Trophoblast cell (in vitro differentiated cells and primary cell): ENCODE data around the gene RFX8.

Experiments used
- DNase-seq, 2 donors: peaks; one replicate each; pipeline ENCODE4 v3.0.0-alpha.2; 2016
- H2AFZ ChIP-seq: 2 replicates; pipeline ENCODE4 v1.6.1; 2013; ENCODE audit warnings: low read length, moderate library complexity, mild to moderate bottlenecking; ENCODE audit not compliant: insufficient read depth, poor library complexity
- H2AK5ac ChIP-seq: 2 replicates; pipeline ENCODE4 v1.6.1; 2013; ENCODE audit warnings: mild to moderate bottlenecking, low read length
- H2BK120ac ChIP-seq: 2 replicates; pipeline ENCODE4 v1.6.1; 2013; ENCODE audit warnings: low read length, mild to moderate bottlenecking, moderate library complexity; ENCODE audit not compliant: insufficient read depth, poor library complexity
- H2BK12ac ChIP-seq: 2 replicates; pipeline ENCODE4 v1.6.1; 2013; ENCODE audit warnings: mild to moderate bottlenecking, low read length, moderate library complexity
- H2BK5ac ChIP-seq: 2 replicates; pipeline ENCODE4 v1.6.1; 2013; ENCODE audit warnings: low read length, low read depth, moderate library complexity, mild to moderate bottlenecking; ENCODE audit not compliant: poor library complexity
- H3K14ac ChIP-seq: 2 replicates; pipeline ENCODE4 v1.6.1; 2013; ENCODE audit warnings: mild to moderate bottlenecking, low read length
- H3K18ac ChIP-seq: 2 replicates; pipeline ENCODE4 v1.6.1; 2013; ENCODE audit warnings: mild to moderate bottlenecking, low read length
- H3K23ac ChIP-seq: 2 replicates; pipeline ENCODE4 v1.6.1; 2013; ENCODE audit warnings: low read length
- H3K27ac ChIP-seq: 2 replicates; pipeline ENCODE4 v1.5.1; 2013; ENCODE audit warnings: low read depth, mild to moderate bottlenecking, inconsistent platforms, low read length, moderate library complexity
- H3K27me3 ChIP-seq: 2 replicates; pipeline ENCODE4 v1.6.1; 2013; ENCODE audit warnings: inconsistent platforms, mild to moderate bottlenecking, low read length, moderate library complexity; ENCODE audit not compliant: insufficient read depth
- H3K36me3 ChIP-seq, 2 experiments: 1 replicate in 1 of 2; 2 replicates in 1 of 2; pipeline ENCODE4 v1.6.1; 2013; ENCODE audit warnings: low read length in 2 of 2, mild to moderate bottlenecking in 2 of 2, moderate library complexity in 1 of 2; ENCODE audit not compliant: insufficient read depth in 2 of 2, control insufficient read depth in 1 of 2
- H3K4ac ChIP-seq: 2 replicates; pipeline ENCODE4 v1.6.1; 2013; ENCODE audit warnings: low read depth, mild to moderate bottlenecking, low read length, moderate library complexity
- H3K4me1 ChIP-seq, 2 experiments: 1 replicate in 1 of 2; 2 replicates in 1 of 2; pipeline ENCODE4 v1.6.1; 2013; ENCODE audit warnings: low read length in 2 of 2, mild to moderate bottlenecking in 2 of 2, moderate library complexity in 1 of 2; ENCODE audit not compliant: insufficient read depth in 2 of 2, control insufficient read depth in 1 of 2
- H3K4me2 ChIP-seq: 2 replicates; pipeline ENCODE4 v1.6.1; 2013; ENCODE audit warnings: inconsistent platforms, mild to moderate bottlenecking, low read length, moderate library complexity
- H3K4me3 ChIP-seq: 2 replicates; pipeline ENCODE4 v1.5.1; 2013; ENCODE audit warnings: mild to moderate bottlenecking, low read depth, low read length, inconsistent platforms
- H3K79me1 ChIP-seq: one replicate; pipeline ENCODE4 v1.6.1; 2013; ENCODE audit warnings: low read length
- H3K79me2 ChIP-seq: 2 replicates; pipeline ENCODE4 v1.6.1; 2013; ENCODE audit warnings: low read length, mild to moderate bottlenecking; ENCODE audit not compliant: control insufficient read depth, insufficient read depth, poor library complexity
- H3K9ac ChIP-seq: 2 replicates; pipeline ENCODE4 v1.6.1; 2013; ENCODE audit warnings: mild to moderate bottlenecking, low read length
- H3K9me3 ChIP-seq: 2 replicates; pipeline ENCODE4 v1.6.1; 2013; ENCODE audit warnings: low read depth, mild to moderate bottlenecking, control low read depth, inconsistent platforms, low read length; ENCODE audit not compliant: insufficient read depth
- H4K12ac ChIP-seq: 2 replicates; pipeline ENCODE4 v1.6.1; 2013; ENCODE audit warnings: low read depth, mild to moderate bottlenecking, low read length, moderate library complexity
- H4K8ac ChIP-seq: 2 replicates; pipeline ENCODE4 v1.6.1; 2013; ENCODE audit warnings: low read depth, mild to moderate bottlenecking, low read length, moderate library complexity
- H4K91ac ChIP-seq: one replicate; pipeline ENCODE4 v1.6.1; 2013; ENCODE audit warnings: low read depth, mild to moderate bottlenecking, low read length, moderate library complexity
- WGBS: extraction: QIAGEN DNeasy Blood & Tissue Kit; methylation state at CpG from one replicate; pipeline ENCODE4 v1.1.7; 2013; ENCODE audit warnings: missing lambda C conversion rate; ENCODE audit not compliant: insufficient read length, insufficient coverage; ENCODE audit errors: extremely low coverage; 5-methylcytosine and 5-hydroxymethylcytosine counted together

Gene RFX8

GRCh38 chr2:101364878-101365277 is 110.0 kb downstream of the RFX8 start:
- Histone ChIP-seq H3K14ac (no peak overlapping the region), H3K27ac (no peak overlapping the region), H2BK120ac (no peak overlapping the region), H3K9me3 (no peaks in the 10 kb centered on the region), H3K18ac (no peak overlapping the region), H2AK5ac (no peak overlapping the region), H2BK5ac (no peak overlapping the region), H4K91ac (no peak overlapping the region), H3K4me2 (no peak overlapping the region), H2BK12ac (no peak overlapping the region), H3K9ac (no peak overlapping the region), H3K27me3 (no peaks in the 10 kb centered on the region), H3K79me1 (no peaks in the 10 kb centered on the region), H3K4me1 (peaks cover 4 to 9% of the 10 kb centered on the region in 2 experiments), H3K4me3 (no peak overlapping the region), H4K12ac (no peak overlapping the region), H4K8ac (no peak overlapping the region), H3K4ac (no peak overlapping the region), H3K36me3 (no peaks in the 10 kb centered on the region), H2AFZ (no peak overlapping the region), H3K23ac (no peak overlapping the region), H3K79me2 (no peaks in the 10 kb centered on the region)
- DNase-seq = no peak
- WGBS = no CpG with 5 or more reads among the region's 7 CpGs

DNA sequence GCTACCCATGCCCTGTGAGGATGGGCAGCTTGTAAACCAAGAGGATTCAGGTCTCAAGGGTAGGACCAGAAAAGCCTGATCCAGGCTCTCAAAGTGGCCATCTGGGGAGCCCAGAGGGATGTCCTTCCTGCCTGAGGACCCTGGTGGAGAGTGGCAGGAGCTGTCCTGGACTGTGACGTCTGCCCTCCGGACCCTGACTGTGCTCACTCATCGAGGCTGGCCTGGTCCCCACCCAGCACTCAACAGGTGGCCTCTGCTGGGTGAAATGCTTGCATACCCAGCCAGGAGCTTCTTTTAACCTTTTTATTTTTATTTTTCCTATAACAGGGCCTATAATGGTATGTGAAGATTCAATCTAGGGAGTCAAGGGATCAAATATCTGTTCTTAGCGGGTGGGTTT is 112.1 kb downstream of the RFX8 start:
- peaks cover 4 to 12% of the 10 kb centered on the region in 2 experiments for H3K4me1 ChIP-seq
- no peak overlapping the region for H3K18ac ChIP-seq
- H2AFZ ChIP-seq = no peak overlapping the region
- no peaks in the 10 kb centered on the region for H3K9me3 ChIP-seq
- no peak overlapping the region for H2BK5ac ChIP-seq
- H2AK5ac ChIP-seq = peak overlapping the region; percentile 47
- no peaks in the 10 kb centered on the region for H3K36me3 ChIP-seq
- H3K27me3 ChIP-seq = no peaks in the 10 kb centered on the region
- no peak overlapping the region for H3K4me2 ChIP-seq
- no peak overlapping the region for H3K4ac ChIP-seq
- H4K8ac ChIP-seq = no peak overlapping the region
- H3K27ac ChIP-seq = no peak overlapping the region
- no peak overlapping the region for H4K12ac ChIP-seq
- H4K91ac ChIP-seq = peak overlapping the region; percentile 42
- no peak overlapping the region for H3K14ac ChIP-seq
- DNase-seq = no peak
- no peak overlapping the region for H3K23ac ChIP-seq
- WGBS = no CpG with 5 or more reads among the region's 4 CpGs
- no peak overlapping the region for H2BK120ac ChIP-seq
- H3K79me2 ChIP-seq = no peaks in the 10 kb centered on the region
- H3K79me1 ChIP-seq = no peaks in the 10 kb centered on the region
- H3K4me3 ChIP-seq = no peak overlapping the region
- H3K9ac ChIP-seq = no peak overlapping the region
- H2BK12ac ChIP-seq = no peak overlapping the region

DNA sequence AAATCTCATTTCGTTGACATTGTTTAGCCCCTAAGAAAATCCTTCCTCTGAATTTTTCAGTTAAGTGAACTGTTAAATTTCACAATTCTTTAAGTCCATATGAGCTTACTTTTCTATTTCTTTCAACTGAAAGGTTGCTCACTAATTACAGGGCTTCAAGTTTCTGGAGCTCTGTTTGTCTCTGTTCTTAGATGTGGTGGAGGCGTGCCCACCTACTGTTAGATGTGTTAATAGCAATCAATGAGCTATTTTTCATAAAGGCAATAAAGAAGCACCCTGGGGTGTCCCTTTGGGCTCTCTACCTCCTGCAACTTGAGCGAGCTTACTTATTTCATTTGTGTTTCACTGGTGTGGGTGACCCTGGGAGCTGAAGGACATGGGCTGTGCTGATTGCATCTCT is 112.6 kb downstream of the RFX8 start:
- Histone ChIP-seq H3K4me1 (peaks cover 4 to 12% of the 10 kb centered on the region in 2 experiments), H3K79me2 (no peaks in the 10 kb centered on the region), H2BK120ac (no peak overlapping the region), H4K91ac (no peak overlapping the region), H3K79me1 (no peaks in the 10 kb centered on the region), H3K4ac (no peak overlapping the region), H2AK5ac (no peak overlapping the region), H4K12ac (no peak overlapping the region), H3K23ac (no peak overlapping the region), H3K14ac (no peak overlapping the region), H4K8ac (no peak overlapping the region), H2BK5ac (no peak overlapping the region), H3K27ac (no peak overlapping the region), H2AFZ (no peak overlapping the region), H3K9me3 (no peaks in the 10 kb centered on the region), H3K4me2 (no peak overlapping the region), H3K9ac (no peak overlapping the region), H3K4me3 (no peak overlapping the region), H2BK12ac (no peak overlapping the region), H3K27me3 (no peaks in the 10 kb centered on the region), H3K18ac (no peak overlapping the region), H3K36me3 (no peaks in the 10 kb centered on the region)
- no peak for DNase-seq
- WGBS = no CpG with 5 or more reads among the region's 3 CpGs

GRCh38 chr2:101361522-101361921 is 113.4 kb downstream of the RFX8 start:
- WGBS = no CpG with 5 or more reads among the region's 2 CpGs
- no peak overlapping the region for H3K14ac ChIP-seq
- H3K79me1 ChIP-seq = no peaks in the 10 kb centered on the region
- no peak overlapping the region for H3K18ac ChIP-seq
- H3K36me3 ChIP-seq = no peaks in the 10 kb centered on the region
- no peak overlapping the region for H2BK12ac ChIP-seq
- no peak overlapping the region for H2BK5ac ChIP-seq
- H3K79me2 ChIP-seq = no peaks in the 10 kb centered on the region
- no peaks in the 10 kb centered on the region for H3K27me3 ChIP-seq
- H3K4me3 ChIP-seq = no peak overlapping the region
- H2AK5ac ChIP-seq = no peak overlapping the region
- peaks cover 4 to 12% of the 10 kb centered on the region in 2 experiments for H3K4me1 ChIP-seq
- H4K8ac ChIP-seq = no peak overlapping the region
- no peak overlapping the region for H3K9ac ChIP-seq
- no peak overlapping the region for H2AFZ ChIP-seq
- H3K23ac ChIP-seq = no peak overlapping the region
- no peak overlapping the region for H2BK120ac ChIP-seq
- no peak overlapping the region for H4K12ac ChIP-seq
- no peak overlapping the region for H3K4me2 ChIP-seq
- no peak overlapping the region for H3K27ac ChIP-seq
- H3K4ac ChIP-seq = no peak overlapping the region
- DNase-seq = no peak
- H4K91ac ChIP-seq = no peak overlapping the region
- no peaks in the 10 kb centered on the region for H3K9me3 ChIP-seq
